Spleen (tissue), 7 donors: ENCODE results near the gene RANBP9.

Experiments used
- CTCF ChIP-seq, 11 experiments: fragments of 200-600 bp in 7 of 11; fragments of 450-650 bp in 4 of 11; sonication (generic) in 4 of 11; IDR thresholded peaks in 8 of 11; conservative IDR thresholded peaks in 3 of 11; 1 replicate in 7 of 11; 2 replicates in 4 of 11; pipeline versions ENCODE4 v1.4.0 to v1.8.0; 2016 to 2021; ENCODE audit warnings: antibody characterized with exemption in 11 of 11, inconsistent platforms in 4 of 11, mild to moderate bottlenecking in 1 of 11
- POLR2A ChIP-seq, 3 donors: fragments of 450-650 bp; IDR thresholded peaks; one replicate each; pipeline ENCODE4 v1.5.1; 2017; ENCODE audit warnings: antibody characterized with exemption in 3 of 3, mild to moderate bottlenecking in 1 of 3
- POLR2AphosphoS5 ChIP-seq, 3 donors: sonication (generic); formaldehyde crosslinking; IDR thresholded peaks; one replicate each; pipeline ENCODE4 v1.5.1; 2017; ENCODE audit warnings: antibody characterized with exemption in 3 of 3
- donor health status: DM: no; HTN: no; CAD: no; lungs with moderate emphysema.
- donor health status: DM: no; HTN: no; CAD: no.
- donor health status: DM: no; HTN: no; CAD: no.

- no peak for TF ChIP-seq POLR2A (IDR thresholded peaks at IDR 0.05)
- TF ChIP-seq CTCF (IDR thresholded peaks at IDR 0.05 in 8 of 11, conservative IDR thresholded peaks at IDR 0.05 in 3 of 11): no peak
- no peak for TF ChIP-seq POLR2AphosphoS5 (IDR thresholded peaks at IDR 0.05)
These were observed 75.5 kb downstream of the RANBP9 start for GRCh38 chr6:13635948-13636658.
